ENCODE measurements around the gene WRAP73.

DNA sequence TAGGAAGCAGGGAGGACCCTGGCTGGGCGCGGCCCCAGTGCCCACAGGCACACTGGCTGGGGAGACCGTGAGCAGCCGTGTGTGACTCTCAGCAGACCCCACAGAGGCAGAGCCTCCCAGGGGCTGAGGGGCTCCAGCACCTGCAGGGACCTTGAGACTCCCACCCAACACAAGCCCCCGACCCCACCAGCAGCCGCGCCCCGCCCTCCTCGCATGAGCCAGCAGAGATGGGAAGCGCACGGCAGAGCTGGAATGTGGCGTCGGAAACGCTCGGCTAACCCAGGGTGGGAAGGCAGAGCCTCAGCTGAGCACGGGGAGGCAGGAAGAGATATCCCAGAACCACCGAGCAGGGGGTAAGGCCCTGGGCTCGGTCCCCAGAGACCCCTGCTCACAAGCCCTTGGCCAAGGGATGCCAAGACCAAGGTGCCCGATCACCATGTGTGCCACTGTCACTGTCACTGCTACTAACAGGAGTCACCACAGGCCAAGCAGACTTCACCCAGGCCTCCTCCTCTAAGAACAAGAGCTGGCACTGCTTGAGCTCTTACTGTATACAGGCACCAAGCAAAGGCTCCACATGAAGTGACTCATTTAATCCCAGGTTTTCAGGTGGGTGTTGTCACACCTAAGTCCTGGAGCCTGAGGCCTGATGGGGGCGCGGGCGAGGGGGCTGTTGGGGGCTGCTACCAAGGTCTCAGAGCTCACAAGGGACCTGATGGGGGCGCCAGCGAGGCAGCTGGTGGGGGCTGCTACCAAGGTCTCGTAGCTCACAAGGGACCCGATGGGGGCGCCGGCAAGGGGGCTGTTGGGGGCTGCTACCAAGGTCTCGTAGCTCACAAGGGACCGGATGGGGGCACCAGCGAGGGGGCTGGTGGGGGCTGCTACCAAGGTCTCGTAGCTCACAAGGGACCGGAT is 58.7 kb downstream of the WRAP73 start:
- TF ChIP-seq, protein P1, sequence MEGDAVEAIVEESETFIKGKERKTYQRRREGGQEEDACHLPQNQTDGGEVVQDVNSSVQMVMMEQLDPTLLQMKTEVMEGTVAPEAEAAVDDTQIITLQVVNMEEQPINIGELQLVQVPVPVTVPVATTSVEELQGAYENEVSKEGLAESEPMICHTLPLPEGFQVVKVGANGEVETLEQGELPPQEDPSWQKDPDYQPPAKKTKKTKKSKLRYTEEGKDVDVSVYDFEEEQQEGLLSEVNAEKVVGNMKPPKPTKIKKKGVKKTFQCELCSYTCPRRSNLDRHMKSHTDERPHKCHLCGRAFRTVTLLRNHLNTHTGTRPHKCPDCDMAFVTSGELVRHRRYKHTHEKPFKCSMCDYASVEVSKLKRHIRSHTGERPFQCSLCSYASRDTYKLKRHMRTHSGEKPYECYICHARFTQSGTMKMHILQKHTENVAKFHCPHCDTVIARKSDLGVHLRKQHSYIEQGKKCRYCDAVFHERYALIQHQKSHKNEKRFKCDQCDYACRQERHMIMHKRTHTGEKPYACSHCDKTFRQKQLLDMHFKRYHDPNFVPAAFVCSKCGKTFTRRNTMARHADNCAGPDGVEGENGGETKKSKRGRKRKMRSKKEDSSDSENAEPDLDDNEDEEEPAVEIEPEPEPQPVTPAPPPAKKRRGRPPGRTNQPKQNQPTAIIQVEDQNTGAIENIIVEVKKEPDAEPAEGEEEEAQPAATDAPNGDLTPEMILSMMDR (IDR thresholded peaks at IDR 0.05), result no peak
- TF ChIP-seq POLR2A (IDR thresholded peaks at IDR 0.05) (no peak), POLR2AphosphoS5 (IDR thresholded peaks at IDR 0.05) (no peak)
